Duodenal mucosa (tissue), 2 donors: ENCODE data around the gene CFAP61.
"Not testable (repeated sequence)": the region's sequence is repeated elsewhere in the genome, so short reads cannot be mapped to it uniquely, and the experiment has no call there.

ENCODE experiments used
- H3K27ac ChIP-seq: one replicate; pipeline ENCODE4 v1.7.0; 2013; ENCODE audit warnings: low read depth, low read length
- H3K27me3 ChIP-seq, 2 donors: one replicate each; pipeline ENCODE4 v1.7.0; 2013; ENCODE audit warnings: low read length in 2 of 2, control low read depth in 1 of 2; ENCODE audit not compliant: insufficient read depth in 2 of 2, control insufficient read depth in 1 of 2
- H3K36me3 ChIP-seq, 2 donors: one replicate each; pipeline ENCODE4 v1.7.0; 2013; ENCODE audit warnings: low read length in 2 of 2, control low read depth in 1 of 2; ENCODE audit not compliant: insufficient read depth in 2 of 2, control insufficient read depth in 1 of 2
- H3K4me1 ChIP-seq, 2 donors: one replicate each; pipeline ENCODE4 v1.7.0; 2013; ENCODE audit warnings: low read length in 2 of 2, control low read depth in 1 of 2; ENCODE audit not compliant: insufficient read depth in 2 of 2, control insufficient read depth in 1 of 2
- H3K4me3 ChIP-seq, 2 donors: one replicate each; pipeline ENCODE4 v1.7.0; 2013; ENCODE audit warnings: low read length in 2 of 2, low read depth in 1 of 2
- H3K9ac ChIP-seq, 2 donors: one replicate each; pipeline ENCODE4 v1.7.0; 2013; ENCODE audit warnings: low read length in 2 of 2, low read depth in 1 of 2
- H3K9me3 ChIP-seq, 2 donors: one replicate each; pipeline ENCODE4 v1.7.0; 2013; ENCODE audit warnings: low read length in 2 of 2, control low read depth in 1 of 2; ENCODE audit not compliant: control insufficient read depth in 1 of 2

Gene CFAP61

GRCh38 chr20:20103486-20103885, 51.2 kb downstream of the CFAP61 start:
- H3K9me3 ChIP-seq: no peaks in the 10 kb centered on the region
- H3K27ac ChIP-seq: no peak overlapping the region
- H3K36me3 ChIP-seq: no peaks in the 10 kb centered on the region
- no peaks in the 10 kb centered on the region for H3K27me3 ChIP-seq
- H3K4me3 ChIP-seq: no peak overlapping the region
- no peaks in the 10 kb centered on the region for H3K4me1 ChIP-seq
- no peak overlapping the region for H3K9ac ChIP-seq

- not testable (repeated sequence) for H3K36me3 ChIP-seq, H3K4me1 ChIP-seq, H3K9ac ChIP-seq, H3K27ac ChIP-seq, H3K27me3 ChIP-seq, H3K4me3 ChIP-seq, H3K9me3 ChIP-seq
Measured at GRCh38 chr20:20123187-20123586, 70.9 kb downstream of the CFAP61 start.

GRCh38 chr20:20130399-20130798, 78.1 kb downstream of the CFAP61 start:
- Histone ChIP-seq H3K4me1 (no peaks in the 10 kb centered on the region), H3K27ac (no peak overlapping the region), H3K9me3 (no peaks in the 10 kb centered on the region), H3K36me3 (no peaks in the 10 kb centered on the region), H3K27me3 (no peaks in the 10 kb centered on the region), H3K9ac (no peak overlapping the region), H3K4me3 (no peak overlapping the region)

- no peaks in the 10 kb centered on the region for H3K36me3 ChIP-seq
- H3K4me3 ChIP-seq: no peak overlapping the region
- H3K9me3 ChIP-seq: peaks cover 0 to 2% of the 10 kb centered on the region in 2 donors
- no peaks in the 10 kb centered on the region for H3K4me1 ChIP-seq
- H3K9ac ChIP-seq: no peak overlapping the region
- no peak overlapping the region for H3K27ac ChIP-seq
- H3K27me3 ChIP-seq: no peaks in the 10 kb centered on the region
Measured at GRCh38 chr20:20134941-20135575, 82.7 kb downstream of the CFAP61 start.

- Histone ChIP-seq H3K27ac (no peak overlapping the region), H3K27me3 (no peaks in the 10 kb centered on the region), H3K9ac (no peak overlapping the region), H3K4me1 (no peaks in the 10 kb centered on the region), H3K36me3 (no peaks in the 10 kb centered on the region), H3K4me3 (no peak overlapping the region), H3K9me3 (peaks cover 0 to 2% of the 10 kb centered on the region in 2 donors)
Measured at GRCh38 chr20:20136313-20136712, 84.0 kb downstream of the CFAP61 start.

GRCh38 chr20:20137851-20138250, 85.5 kb downstream of the CFAP61 start:
- Histone ChIP-seq H3K9me3 (peaks cover 0 to 2% of the 10 kb centered on the region in 2 donors), H3K4me1 (no peaks in the 10 kb centered on the region), H3K27ac (no peak overlapping the region), H3K36me3 (no peaks in the 10 kb centered on the region), H3K4me3 (no peak overlapping the region), H3K9ac (no peak overlapping the region), H3K27me3 (no peaks in the 10 kb centered on the region)

GRCh38 chr20:20138301-20139064, 86.2 kb downstream of the CFAP61 start:
- Histone ChIP-seq H3K27ac (no peak overlapping the region), H3K4me3 (no peak overlapping the region), H3K9me3 (peaks cover 0 to 2% of the 10 kb centered on the region in 2 donors), H3K27me3 (peaks cover 0 to 5% of the 10 kb centered on the region in 2 donors), H3K4me1 (no peaks in the 10 kb centered on the region), H3K9ac (no peak overlapping the region), H3K36me3 (no peaks in the 10 kb centered on the region)

- Histone ChIP-seq H3K27me3 (peaks cover 0 to 8% of the 10 kb centered on the region in 2 donors), H3K4me1 (no peaks in the 10 kb centered on the region), H3K27ac (no peak overlapping the region), H3K4me3 (no peak overlapping the region), H3K9ac (no peak overlapping the region), H3K9me3 (peaks cover 0 to 2% of the 10 kb centered on the region in 2 donors), H3K36me3 (no peaks in the 10 kb centered on the region)
Measured at GRCh38 chr20:20139403-20139802, 87.1 kb downstream of the CFAP61 start.

- no peaks in the 10 kb centered on the region for H3K36me3 ChIP-seq
- no peaks in the 10 kb centered on the region for H3K4me1 ChIP-seq
- no peak overlapping the region for H3K27ac ChIP-seq
- H3K4me3 ChIP-seq: no peak overlapping the region
- peaks cover 0 to 8% of the 10 kb centered on the region in 2 donors for H3K27me3 ChIP-seq
- no peaks in the 10 kb centered on the region for H3K9me3 ChIP-seq
- no peak overlapping the region for H3K9ac ChIP-seq
Measured at GRCh38 chr20:20143165-20143564, 90.8 kb downstream of the CFAP61 start.

GRCh38 chr20:20143646-20144045, 91.3 kb downstream of the CFAP61 start:
- Histone ChIP-seq H3K4me1 (no peaks in the 10 kb centered on the region), H3K36me3 (no peaks in the 10 kb centered on the region), H3K27me3 (peaks cover 0 to 8% of the 10 kb centered on the region in 2 donors), H3K4me3 (no peak overlapping the region), H3K27ac (no peak overlapping the region), H3K9ac (no peak overlapping the region), H3K9me3 (no peaks in the 10 kb centered on the region)
